HFFc6 (cell line): ENCODE results near the gene CLDN3. TPM values are rescaled to one million over a fixed set of nuclear protein-coding genes. Genes with fewer than 3 reads are reported as not detected.

ENCODE experiments used
- DNase-seq: peaks from one replicate; pipeline ENCODE4 v3.0.0-alpha.2; 2018
- H3K27ac Mint-ChIP-seq: 2 replicates; pipeline ENCODE4 v1.8.0; 2020; ENCODE audit warnings: mild to moderate bottlenecking, mixed read lengths
- H3K27me3 Mint-ChIP-seq: 2 replicates; pipeline ENCODE4 v1.8.0; 2021; ENCODE audit warnings: mild to moderate bottlenecking, moderate library complexity, mixed read lengths; ENCODE audit not compliant: insufficient read depth
- H3K36me3 Mint-ChIP-seq: 2 replicates; pipeline ENCODE4 v1.8.0; 2021; ENCODE audit warnings: low read depth, mixed read lengths
- H3K4me1 Mint-ChIP-seq: 2 replicates; pipeline ENCODE4 v1.8.0; 2020; ENCODE audit warnings: low read depth, mixed read lengths
- H3K4me3 Mint-ChIP-seq: 2 replicates; pipeline ENCODE4 v1.8.0; 2020; ENCODE audit warnings: mild to moderate bottlenecking, moderate library complexity, mixed read lengths
- H3K9me3 Mint-ChIP-seq: 2 replicates; pipeline ENCODE4 v1.8.0; 2020; ENCODE audit warnings: mild to moderate bottlenecking, mixed read lengths
- total RNA-seq, 6 experiments: library from RNA; stranded (reverse); fragmentation: NEBNext Ultra II Directional; extraction: Animal tissue kit (Norgen Biotek cat#: 25700); gene quantifications; 2 replicates in 1 of 6; 3 replicates in 5 of 6; pipeline ENCODE4 v1.2.3, GENCODE V29; 2021
- TF ChIP-seq, protein P1 (sequence below): fragments of 200-600 bp; sonication (generic); IDR thresholded peaks from 2 replicates; pipeline ENCODE4 v1.5.0; 2021; ENCODE audit warnings: antibody characterized with exemption, mild to moderate bottlenecking

CLDN3 gene
- total RNA-seq, 6 experiments from 2014 or later, result not detected

DNA sequence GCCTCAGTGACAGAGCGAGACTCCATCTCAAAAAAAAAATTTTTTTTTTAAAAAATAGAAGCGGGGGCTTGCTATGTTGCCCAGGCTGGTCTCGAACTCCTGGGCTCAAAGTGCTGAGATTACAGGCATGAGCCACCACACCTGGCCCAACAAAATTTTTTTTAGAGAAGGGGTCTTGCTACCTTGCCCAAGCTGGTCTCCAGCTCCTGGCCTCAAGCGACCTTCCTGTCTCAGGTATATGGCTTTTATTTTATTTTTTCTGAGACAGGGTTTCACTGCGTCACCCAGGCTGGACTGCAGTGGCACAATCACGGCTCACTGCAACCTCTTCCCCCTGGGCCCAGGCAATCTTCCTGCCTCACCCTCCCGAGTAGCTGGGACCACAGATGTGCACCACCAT is 29.9 kb downstream of the CLDN3 start:
- Mint-ChIP-seq H3K9me3 (no peaks in the 10 kb centered on the region), H3K27ac (no peak overlapping the region), H3K36me3 (peaks cover 4% of the 10 kb centered on the region; the same call in 1 of the 2 replicates), H3K27me3 (peaks cover 3% of the 10 kb centered on the region), H3K4me3 (no peak overlapping the region), H3K4me1 (peaks cover 5% of the 10 kb centered on the region; the same call in 1 of the 2 replicates)
- DNase-seq, result no peak
- TF ChIP-seq, protein P1, sequence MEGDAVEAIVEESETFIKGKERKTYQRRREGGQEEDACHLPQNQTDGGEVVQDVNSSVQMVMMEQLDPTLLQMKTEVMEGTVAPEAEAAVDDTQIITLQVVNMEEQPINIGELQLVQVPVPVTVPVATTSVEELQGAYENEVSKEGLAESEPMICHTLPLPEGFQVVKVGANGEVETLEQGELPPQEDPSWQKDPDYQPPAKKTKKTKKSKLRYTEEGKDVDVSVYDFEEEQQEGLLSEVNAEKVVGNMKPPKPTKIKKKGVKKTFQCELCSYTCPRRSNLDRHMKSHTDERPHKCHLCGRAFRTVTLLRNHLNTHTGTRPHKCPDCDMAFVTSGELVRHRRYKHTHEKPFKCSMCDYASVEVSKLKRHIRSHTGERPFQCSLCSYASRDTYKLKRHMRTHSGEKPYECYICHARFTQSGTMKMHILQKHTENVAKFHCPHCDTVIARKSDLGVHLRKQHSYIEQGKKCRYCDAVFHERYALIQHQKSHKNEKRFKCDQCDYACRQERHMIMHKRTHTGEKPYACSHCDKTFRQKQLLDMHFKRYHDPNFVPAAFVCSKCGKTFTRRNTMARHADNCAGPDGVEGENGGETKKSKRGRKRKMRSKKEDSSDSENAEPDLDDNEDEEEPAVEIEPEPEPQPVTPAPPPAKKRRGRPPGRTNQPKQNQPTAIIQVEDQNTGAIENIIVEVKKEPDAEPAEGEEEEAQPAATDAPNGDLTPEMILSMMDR, result no peak

- TF ChIP-seq, protein P1, result no peak
- peak overlapping the region; percentile 82 for H3K27ac Mint-ChIP-seq
- H3K9me3 Mint-ChIP-seq, result peaks cover 4% of the 10 kb centered on the region; the same call in 1 of the 2 replicates
- H3K4me1 Mint-ChIP-seq, result peaks cover 12% of the 10 kb centered on the region; the same call in 1 of the 2 replicates
- H3K4me3 Mint-ChIP-seq, result peak overlapping the region; percentile 90
- H3K36me3 Mint-ChIP-seq, result peaks cover 4% of the 10 kb centered on the region; the same call in 1 of the 2 replicates
- no peak for DNase-seq
- peaks cover 5% of the 10 kb centered on the region for H3K27me3 Mint-ChIP-seq
These were observed 30.7 kb downstream of the CLDN3 start for GRCh38 chr7:73739387-73739767.

DNA sequence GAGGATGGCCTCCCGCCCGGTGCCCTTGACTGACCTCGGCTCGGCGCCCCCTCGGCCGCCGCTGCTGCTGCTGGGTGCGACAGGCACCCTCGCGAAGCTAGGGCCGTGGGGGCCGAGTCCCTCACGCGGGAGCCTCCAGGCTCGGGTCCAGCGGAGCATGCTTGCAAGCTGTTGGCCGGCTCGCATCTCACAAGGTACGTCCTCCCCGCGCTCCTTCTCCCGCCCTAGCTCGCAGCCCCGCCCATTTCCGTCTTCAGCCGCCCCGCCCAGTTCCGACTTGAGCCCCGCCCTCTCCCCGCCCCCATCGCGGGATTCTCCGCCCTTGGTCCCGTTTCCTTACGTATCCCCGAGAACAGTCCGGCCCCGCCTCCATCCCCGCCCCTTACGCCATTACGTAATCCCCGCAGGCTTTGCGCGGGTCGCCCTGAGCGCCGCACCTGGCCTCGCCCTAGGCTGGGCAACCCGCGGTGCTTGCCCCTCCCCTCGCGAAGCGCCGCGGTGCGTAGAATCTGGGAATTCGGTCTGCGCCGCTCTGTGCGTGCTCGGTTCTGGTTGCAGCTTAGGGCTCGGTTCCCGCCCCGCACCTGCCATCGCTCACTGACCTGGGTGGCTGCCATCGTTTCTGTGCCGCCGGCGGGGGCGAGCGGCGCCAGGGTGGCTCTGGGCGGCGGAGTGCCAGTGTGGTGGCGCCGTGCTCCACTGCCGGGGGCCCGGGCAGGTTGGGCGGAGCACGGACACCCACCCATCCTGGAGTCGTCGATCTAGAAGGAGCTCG is 31.3 kb downstream of the CLDN3 start, which contains the start of gene ABHD11:
Gene ABHD11 (minus strand): TSS at position 191 of the 775 bp plus-strand sequence. CDS start 32 bp downstream, at position 159.
- Mint-ChIP-seq H3K4me1 (peaks cover 13% of the 10 kb centered on the region; the same call in 1 of the 2 replicates), H3K27me3 (peaks cover 5% of the 10 kb centered on the region), H3K36me3 (peaks cover 4% of the 10 kb centered on the region; the same call in 1 of the 2 replicates), H3K4me3 (peak within 1 kb of the TSS; percentile 90), H3K27ac (peak within 1 kb of the TSS; percentile 82), H3K9me3 (peaks cover 4% of the 10 kb centered on the region; the same call in 1 of the 2 replicates)
- TF ChIP-seq, protein P1, result no peak
- peak; percentile 91 for DNase-seq

GRCh38 chr7:73738220-73738611 is 31.9 kb downstream of the CLDN3 start:
- no peak for DNase-seq
- TF ChIP-seq, protein P1, result no peak
- H3K27me3 Mint-ChIP-seq, result peaks cover 5% of the 10 kb centered on the region
- peaks cover 13% of the 10 kb centered on the region; the same call in 1 of the 2 replicates for H3K4me1 Mint-ChIP-seq
- H3K27ac Mint-ChIP-seq, result peak overlapping the region; percentile 82
- H3K36me3 Mint-ChIP-seq, result peaks cover 4% of the 10 kb centered on the region; the same call in 1 of the 2 replicates
- H3K4me3 Mint-ChIP-seq, result peak overlapping the region; percentile 90
- H3K9me3 Mint-ChIP-seq, result peaks cover 4% of the 10 kb centered on the region; the same call in 1 of the 2 replicates

DNA sequence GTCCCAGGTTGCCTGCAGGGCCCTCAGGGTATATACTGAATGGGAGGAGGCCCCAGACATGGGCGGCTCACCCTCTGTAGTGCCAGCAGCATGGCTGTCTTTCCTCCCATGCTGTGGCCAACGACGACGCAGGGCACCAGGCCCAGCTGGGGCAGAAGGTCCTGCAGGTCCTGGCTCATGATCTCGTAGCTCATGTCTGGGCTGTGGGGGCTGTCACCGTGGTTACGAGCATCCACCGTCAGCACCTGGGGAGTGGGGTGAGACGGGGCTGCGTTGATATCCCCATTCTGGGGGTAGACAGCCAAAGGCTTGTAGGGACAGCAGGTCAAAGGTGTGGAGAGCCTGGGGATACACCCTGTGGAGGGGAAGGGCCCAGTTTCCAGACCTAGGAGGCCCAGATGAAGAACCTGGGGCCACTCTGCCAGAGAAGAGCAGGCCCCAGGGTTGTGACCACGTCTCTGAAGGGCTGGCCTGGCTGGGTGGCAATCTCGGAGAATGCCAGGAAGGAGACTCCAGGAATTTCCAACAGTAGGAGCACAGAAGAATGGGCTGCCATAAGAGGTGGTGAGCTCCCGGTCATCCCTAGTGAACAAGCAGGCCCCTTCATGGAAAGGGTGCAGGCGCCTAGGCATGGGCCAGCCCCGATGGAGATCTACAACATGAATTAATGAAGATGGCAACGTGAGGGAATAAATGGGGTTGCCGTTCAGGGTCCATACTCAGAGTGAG is 32.4 kb downstream of the CLDN3 start:
- Mint-ChIP-seq H3K27me3 (peaks cover 5% of the 10 kb centered on the region), H3K36me3 (peaks cover 4% of the 10 kb centered on the region; the same call in 1 of the 2 replicates), H3K27ac (peak overlapping the region; percentile 82)

More for the DNA sequence above, 32.4 kb downstream of the CLDN3 start:
- DNase-seq, result no peak
- Mint-ChIP-seq H3K9me3 (peaks cover 4% of the 10 kb centered on the region; the same call in 1 of the 2 replicates), H3K4me1 (peaks cover 13% of the 10 kb centered on the region; the same call in 1 of the 2 replicates), H3K4me3 (peak overlapping the region; percentile 90)
- TF ChIP-seq, protein P1, result no peak
